HepG2 (cell line): ENCODE results near the gene DMAP1. TPM values are rescaled to one million over a fixed set of nuclear protein-coding genes. Genes with fewer than 3 reads are reported as not detected.
A peak's percentile ranks its signal among the peaks of the same experiment; 100 is the strongest.

ENCODE experiments used
- ATAD3A ChIP-seq: sonication (generic); formaldehyde crosslinking; IDR thresholded peaks from 2 replicates; pipeline ENCODE4 v1.4.0; 2020; ENCODE audit warnings: missing genetic modification reagents
- KAT8 ChIP-seq: IDR thresholded peaks from 2 replicates; pipeline ENCODE4 v1.6.1; 2016; ENCODE audit warnings: missing genetic modification reagents, missing compliant biosample characterization
- LRRFIP1 ChIP-seq: sonication (generic); formaldehyde crosslinking; conservative IDR thresholded peaks from 2 replicates; pipeline ENCODE4 v1.4.0; 2020; ENCODE audit warnings: missing genetic modification reagents
- MAX ChIP-seq: IDR thresholded peaks from 2 replicates; pipeline ENCODE4 v1.6.1; 2012; ENCODE audit warnings: inconsistent platforms
- NCOA2 ChIP-seq: sonication (generic); formaldehyde crosslinking; IDR thresholded peaks from 2 replicates; pipeline ENCODE4 v1.8.0; 2022; ENCODE audit warnings: inconsistent platforms
- NFYB ChIP-seq: sonication (generic); formaldehyde crosslinking; IDR thresholded peaks from 2 replicates; pipeline ENCODE4 v1.4.0; 2020; ENCODE audit warnings: missing genetic modification reagents
- NR2F6 ChIP-seq, 2 experiments: IDR thresholded peaks; 2 replicates each; pipeline ENCODE4 v1.6.1; 2016; ENCODE audit warnings: antibody characterized with exemption in 1 of 2, mild to moderate bottlenecking in 1 of 2
- REPIN1 ChIP-seq: sonication (generic); formaldehyde crosslinking; IDR thresholded peaks from 2 replicates; pipeline ENCODE4 v1.8.0; 2022; ENCODE audit warnings: missing genetic modification reagents, low read depth, mild to moderate bottlenecking, borderline replicate concordance
- RFXAP ChIP-seq: sonication (generic); formaldehyde crosslinking; IDR thresholded peaks from 2 replicates; pipeline ENCODE4 v1.4.0; 2020; ENCODE audit warnings: missing genetic modification reagents, borderline replicate concordance
- SALL2 ChIP-seq: sonication (generic); formaldehyde crosslinking; IDR thresholded peaks from 2 replicates; pipeline ENCODE4 v1.8.1; 2023; ENCODE audit warnings: mild to moderate bottlenecking, missing genetic modification reagents, inconsistent platforms
- SETDB1 ChIP-seq: sonication (generic); formaldehyde crosslinking; IDR thresholded peaks from 2 replicates; pipeline ENCODE4 v1.5.1; 2020; ENCODE audit warnings: missing genetic modification reagents, mild to moderate bottlenecking, borderline replicate concordance
- SP4 ChIP-seq: sonication (generic); formaldehyde crosslinking; IDR thresholded peaks from 2 replicates; pipeline ENCODE4 v1.8.1; 2023; ENCODE audit warnings: mild to moderate bottlenecking, missing genetic modification reagents
- SRSF4 ChIP-seq: fragments of 200-400 bp; formaldehyde crosslinking; IDR thresholded peaks from one replicate; pipeline ENCODE4 v1.6.1; 2018; ENCODE audit warnings: mild to moderate bottlenecking, low read depth, low read length, moderate library complexity; ENCODE audit not compliant: poor library complexity, severe bottlenecking
- TFE3 ChIP-seq: IDR thresholded peaks from 2 replicates; pipeline ENCODE4 v1.6.1; 2016
- TSC22D2 ChIP-seq: sonication (generic); formaldehyde crosslinking; IDR thresholded peaks from 2 replicates; pipeline ENCODE4 v1.5.1; 2020; ENCODE audit warnings: missing genetic modification reagents, mild to moderate bottlenecking, borderline replicate concordance
- ZNF101 ChIP-seq: sonication (generic); formaldehyde crosslinking; IDR thresholded peaks from 2 replicates; pipeline ENCODE4 v1.4.0; 2020; ENCODE audit warnings: mild to moderate bottlenecking, low read depth, missing genetic modification reagents, borderline replicate concordance
- ZNF281 ChIP-seq: sonication (generic); formaldehyde crosslinking; IDR thresholded peaks from 2 replicates; pipeline ENCODE4 v1.4.0; 2020; ENCODE audit warnings: missing genetic modification reagents, borderline replicate concordance
- ZNF292 ChIP-seq: sonication (generic); formaldehyde crosslinking; IDR thresholded peaks from 2 replicates; pipeline ENCODE4 v1.8.1; 2022; ENCODE audit warnings: mild to moderate bottlenecking, low read depth, missing genetic modification reagents, borderline replicate concordance
- ZNF556 ChIP-seq: sonication (generic); formaldehyde crosslinking; IDR thresholded peaks from 2 replicates; pipeline ENCODE4 v1.4.0; 2020; ENCODE audit warnings: mild to moderate bottlenecking, missing genetic modification reagents, borderline replicate concordance
- ZNF577 ChIP-seq: sonication (generic); formaldehyde crosslinking; IDR thresholded peaks from 2 replicates; pipeline ENCODE4 v1.4.0; 2020; ENCODE audit warnings: mild to moderate bottlenecking, low read depth, missing genetic modification reagents, borderline replicate concordance
- ZNF580 ChIP-seq: IDR thresholded peaks from 2 replicates; pipeline ENCODE4 v1.6.1; 2016; ENCODE audit warnings: low read depth, borderline replicate concordance
- ZSCAN20 ChIP-seq: sonication (generic); formaldehyde crosslinking; IDR thresholded peaks from 2 replicates; pipeline ENCODE4 v1.4.0; 2020; ENCODE audit warnings: missing genetic modification reagents, mild to moderate bottlenecking, borderline replicate concordance
- polyA plus RNA-seq, 8 experiments: library from polyadenylated mRNA; depleted of rRNA in 3 of 8; stranded (reverse) in 7 of 8; unstranded in 1 of 8; fragments of >200 nt; fragmentation: Illumina TruSeq in 4 of 8; extraction: Trizol in 4 of 8; gene quantifications; 2 replicates each; pipeline versions ENCODE4 v1.2.1 to v1.2.3, GENCODE V29; 2011 to 2016; ENCODE audit warnings: low read depth in 4 of 8, missing spikeins in 1 of 8, mixed read lengths in 1 of 8; ENCODE audit not compliant: insufficient read depth in 1 of 8
- total RNA-seq, 5 experiments: library from RNA; depleted of rRNA; stranded (reverse); fragments of >200 nt; fragmentation: Illumina TruSeq; extraction: Trizol; gene quantifications; 2 replicates each; pipeline ENCODE4 v1.2.3, GENCODE V29; 2016; ENCODE audit warnings: low read depth in 1 of 5

The DMAP1 gene
- total and polyA plus RNA-seq, 2 of the 13 experiments (the other 11 are each of a cell fraction or from before 2014, with no cell fraction given): 17.6 to 32.7 TPM

- TF ChIP-seq LRRFIP1: no peak
- no peak for TF ChIP-seq ZNF101
- peak; percentile 48; the same call in 1 of the 2 replicates for TF ChIP-seq TFE3
- TF ChIP-seq ZSCAN20 (CRISPR knock-in tag): no peak
- peak; percentile 39; the same call in 1 of the 2 replicates for TF ChIP-seq REPIN1 (CRISPR knock-in tag)
- TF ChIP-seq SALL2 (CRISPR knock-in tag): 0 out of 2 replicates have a peak, but pooled peaks have one; percentile 41
- TF ChIP-seq SP4: peak; percentile 25; the same call in 1 of the 2 replicates
- peak; percentile 22; the same call in 1 of the 2 replicates for TF ChIP-seq ZNF281 (CRISPR knock-in tag)
- TF ChIP-seq SRSF4: no peak
- TF ChIP-seq KAT8 (CRISPR knock-in tag): no peak
- no peak for TF ChIP-seq RFXAP (CRISPR knock-in tag)
- TF ChIP-seq ATAD3A (CRISPR knock-in tag): no peak
- no peak for TF ChIP-seq TSC22D2 (CRISPR knock-in tag)
- peak; percentile 49; the same call in 1 of the 2 replicates for TF ChIP-seq NCOA2
- 0 out of 2 replicates have a peak, but pooled peaks have one; percentile 19 for TF ChIP-seq ZNF292 (CRISPR knock-in tag)
- TF ChIP-seq NR2F6 (IDR thresholded peaks at IDR 0.05): peak; percentile 58; the same call in 1 of the 2 replicates
- TF ChIP-seq NR2F6 (CRISPR knock-in tag; IDR thresholded peaks at IDR 0.05): 0 out of 2 replicates have a peak, but pooled peaks have one; percentile 26
- no peak for TF ChIP-seq ZNF556
- TF ChIP-seq ZNF577 (CRISPR knock-in tag): no peak
- TF ChIP-seq ZNF580: 0 out of 2 replicates have a peak, but pooled peaks have one; percentile 57
- TF ChIP-seq SETDB1: no peak
- TF ChIP-seq MAX: peak; percentile 35; the same call in 1 of the 2 replicates
- no peak for TF ChIP-seq NFYB (CRISPR knock-in tag)
Observed at GRCh38 chr1:44217809-44218410, 4.6 kb downstream of the DMAP1 start (continued).
